ENCODE results near the gene NAA16.

The NAA16 gene

GRCh38 chr13:41416276-41416675 is 105.2 kb downstream of the NAA16 start:
- no peak for ATAC-seq
- no peak for TF ChIP-seq PPARA (CRISPR knock-in tag; IDR thresholded peaks at IDR 0.05; ENCODE audit: borderline replicate concordance)
- TF ChIP-seq ZNF70 (CRISPR knock-in tag; IDR thresholded peaks at IDR 0.05): no peak
- no peak for TF ChIP-seq CSDC2 (CRISPR knock-in tag; IDR thresholded peaks at IDR 0.05)
- no peak for TF ChIP-seq ZFP30 (CRISPR knock-in tag; IDR thresholded peaks at IDR 0.05)
- no peak for TF ChIP-seq SNAI2 (CRISPR knock-in tag; IDR thresholded peaks at IDR 0.05)
- TF ChIP-seq TCF4 (CRISPR knock-in tag; IDR thresholded peaks at IDR 0.05; ENCODE audit: borderline replicate concordance): no peak
- TF ChIP-seq ZC3H10 (CRISPR knock-in tag; IDR thresholded peaks at IDR 0.05): no peak

GRCh38 chr13:41418027-41418426 is 107.0 kb downstream of the NAA16 start:
- no peak for TF ChIP-seq RARB (CRISPR knock-in tag; IDR thresholded peaks at IDR 0.05)
- no peak for TF ChIP-seq TSHZ2 (CRISPR knock-in tag; IDR thresholded peaks at IDR 0.05)
- TF ChIP-seq CREB5 (CRISPR knock-in tag; IDR thresholded peaks at IDR 0.05; ENCODE audit: low read depth): no peak
- TF ChIP-seq GLIS3 (CRISPR knock-in tag; IDR thresholded peaks at IDR 0.05): no peak
- TF ChIP-seq ISL1 (CRISPR knock-in tag; IDR thresholded peaks at IDR 0.05): no peak
- no peak for TF ChIP-seq ZNF70 (CRISPR knock-in tag; IDR thresholded peaks at IDR 0.05)
- no peak for TF ChIP-seq ZFP3 (CRISPR knock-in tag; IDR thresholded peaks at IDR 0.05)
- TF ChIP-seq SNAI2 (CRISPR knock-in tag; IDR thresholded peaks at IDR 0.05): no peak
- TF ChIP-seq PATZ1 (CRISPR knock-in tag; IDR thresholded peaks at IDR 0.05; ENCODE audit: borderline replicate concordance): no peak
- TF ChIP-seq ZNF565 (CRISPR knock-in tag; conservative IDR thresholded peaks at IDR 0.05; ENCODE audit: low read depth): no peak
- TF ChIP-seq CSRNP3 (CRISPR knock-in tag; IDR thresholded peaks at IDR 0.05): no peak
- no peak for TF ChIP-seq OSR1 (CRISPR knock-in tag; IDR thresholded peaks at IDR 0.05)

GRCh38 chr13:41418731-41419130 is 107.7 kb downstream of the NAA16 start:
- no peak for ATAC-seq
- TF ChIP-seq TCF4 (CRISPR knock-in tag; IDR thresholded peaks at IDR 0.05; ENCODE audit: borderline replicate concordance) (no peak), ISL1 (CRISPR knock-in tag; IDR thresholded peaks at IDR 0.05) (no peak), BACH2 (CRISPR knock-in tag; IDR thresholded peaks at IDR 0.05; ENCODE audit: borderline replicate concordance) (no peak), ZFP3 (CRISPR knock-in tag; IDR thresholded peaks at IDR 0.05) (no peak)

More at GRCh38 chr13:41418027-41418426, 107.0 kb downstream of the NAA16 start:
- no peak for ATAC-seq

GRCh38 chr13:41419206-41419605 is 108.1 kb downstream of the NAA16 start:
- TF ChIP-seq GLIS3 (CRISPR knock-in tag; IDR thresholded peaks at IDR 0.05): no peak
- no peak for TF ChIP-seq TSHZ2 (CRISPR knock-in tag; IDR thresholded peaks at IDR 0.05)
- no peak for TF ChIP-seq BACH2 (CRISPR knock-in tag; IDR thresholded peaks at IDR 0.05; ENCODE audit: borderline replicate concordance)
- no peak for TF ChIP-seq TCF4 (CRISPR knock-in tag; IDR thresholded peaks at IDR 0.05; ENCODE audit: borderline replicate concordance)
- no peak for ATAC-seq
